IMR-90 (cell line): ENCODE results near the gene LRRC52.

Source experiments
- CEBPB ChIP-seq: IDR thresholded peaks from 2 replicates; pipeline ENCODE4 v1.6.1; 2012; ENCODE audit warnings: low read depth, low read length, improper control_type of control experiment
- CTCF ChIP-seq: conservative IDR thresholded peaks from 2 replicates; pipeline ENCODE4 v1.5.1; 2012; ENCODE audit warnings: mild to moderate bottlenecking, low read depth, low read length, improper control_type of control experiment
- MAFK ChIP-seq: IDR thresholded peaks from 2 replicates; pipeline ENCODE4 v1.6.1; 2012; ENCODE audit warnings: low read depth, low read length, improper control_type of control experiment
- MXI1 ChIP-seq: IDR thresholded peaks from 2 replicates; pipeline ENCODE4 v1.6.1; 2012; ENCODE audit warnings: low read depth, mild to moderate bottlenecking, low read length, moderate library complexity, borderline replicate concordance
- POLR2A ChIP-seq: IDR thresholded peaks from 2 replicates; pipeline ENCODE4 v1.6.1; 2012; ENCODE audit warnings: mild to moderate bottlenecking, low read depth, low read length
- RAD21 ChIP-seq: IDR thresholded peaks from 2 replicates; pipeline ENCODE4 v1.6.1; 2012; ENCODE audit warnings: low read length, improper control_type of control experiment
- RFX5 ChIP-seq: IDR thresholded peaks from 2 replicates; pipeline ENCODE4 v1.8.0; 2012; ENCODE audit warnings: low read depth, mild to moderate bottlenecking, low read length, moderate library complexity
- SMC3 ChIP-seq: fragments of 150-350 bp; IDR thresholded peaks from 2 replicates; pipeline ENCODE4 v1.6.1; 2016; ENCODE audit warnings: low read depth, mild to moderate bottlenecking, antibody characterized with exemption, low read length, moderate library complexity

GRCh38 chr1:165562571-165562970 is 18.8 kb downstream of the LRRC52 start:
- TF ChIP-seq MAFK (no peak), CTCF (no peak), POLR2A (no peak), MXI1 (no peak), RFX5 (no peak), SMC3 (no peak), RAD21 (no peak), CEBPB (no peak)
